Stimulated activated CD4-positive, alpha-beta T cell treated with anti-CD3 and anti-CD28 coated beads, Interleukin-15, amount 100 ng/mL, for 24 hours (primary cell): Measurements from ENCODE around the gene GALR1.
A peak's percentile ranks its signal among the peaks of the same experiment; 100 is the strongest.
"Not testable (repeated sequence)": the region's sequence is repeated elsewhere in the genome, so short reads cannot be mapped to it uniquely, and the experiment has no call there.

Experiments used
- DNase-seq: peaks from one replicate; pipeline ENCODE4 v3.0.0-alpha.2; 2020

Gene GALR1

DNA sequence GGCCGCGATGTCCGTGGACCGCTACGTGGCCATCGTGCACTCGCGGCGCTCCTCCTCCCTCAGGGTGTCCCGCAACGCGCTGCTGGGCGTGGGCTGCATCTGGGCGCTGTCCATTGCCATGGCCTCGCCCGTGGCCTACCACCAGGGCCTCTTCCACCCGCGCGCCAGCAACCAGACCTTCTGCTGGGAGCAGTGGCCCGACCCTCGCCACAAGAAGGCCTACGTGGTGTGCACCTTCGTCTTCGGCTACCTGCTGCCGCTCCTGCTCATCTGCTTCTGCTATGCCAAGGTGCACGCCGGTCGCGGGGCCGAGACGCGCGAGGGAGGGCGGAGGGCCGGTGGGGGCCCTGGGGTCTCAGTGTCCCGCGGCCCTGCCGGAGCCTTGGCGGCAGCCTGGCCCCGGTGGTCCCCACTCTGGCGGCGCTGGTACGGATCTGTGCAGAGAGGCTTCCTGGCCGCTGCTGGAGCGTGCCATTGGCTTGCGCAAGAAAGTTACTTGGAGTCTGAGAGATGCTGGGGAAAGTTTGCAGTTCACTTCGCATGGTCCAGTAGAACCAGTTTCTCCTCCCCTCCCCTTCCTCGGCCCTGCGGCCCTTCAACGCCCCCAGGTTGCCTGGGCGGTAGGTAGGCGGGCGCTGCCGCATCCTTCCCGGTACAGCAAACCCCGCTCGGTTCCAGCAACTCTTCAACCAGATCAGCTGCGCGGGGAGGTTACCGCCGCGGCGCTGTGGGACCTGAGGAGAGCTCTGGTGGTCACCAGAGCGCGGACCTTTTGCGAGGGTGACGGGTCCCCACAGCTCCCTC is 1.5 kb downstream of the GALR1 start:
- peak; percentile 9 for DNase-seq

DNA sequence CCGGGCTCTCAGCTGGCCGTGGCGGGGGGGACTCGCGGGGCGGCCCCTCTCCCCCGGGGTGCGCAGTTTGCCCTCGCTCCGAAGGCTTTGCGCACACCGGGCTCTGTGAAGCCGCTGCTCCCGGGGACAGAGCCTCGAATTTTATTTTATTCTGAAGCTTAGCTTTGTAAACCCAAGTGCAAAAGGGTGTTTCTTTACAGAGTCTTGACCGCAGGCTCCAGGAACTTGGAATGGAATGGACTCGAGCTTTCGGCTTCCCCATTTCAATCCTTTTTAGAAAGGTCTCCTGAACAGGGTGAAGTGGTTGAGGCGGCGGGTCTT is 2.0 kb downstream of the GALR1 start:
- DNase-seq: no peak

DNA sequence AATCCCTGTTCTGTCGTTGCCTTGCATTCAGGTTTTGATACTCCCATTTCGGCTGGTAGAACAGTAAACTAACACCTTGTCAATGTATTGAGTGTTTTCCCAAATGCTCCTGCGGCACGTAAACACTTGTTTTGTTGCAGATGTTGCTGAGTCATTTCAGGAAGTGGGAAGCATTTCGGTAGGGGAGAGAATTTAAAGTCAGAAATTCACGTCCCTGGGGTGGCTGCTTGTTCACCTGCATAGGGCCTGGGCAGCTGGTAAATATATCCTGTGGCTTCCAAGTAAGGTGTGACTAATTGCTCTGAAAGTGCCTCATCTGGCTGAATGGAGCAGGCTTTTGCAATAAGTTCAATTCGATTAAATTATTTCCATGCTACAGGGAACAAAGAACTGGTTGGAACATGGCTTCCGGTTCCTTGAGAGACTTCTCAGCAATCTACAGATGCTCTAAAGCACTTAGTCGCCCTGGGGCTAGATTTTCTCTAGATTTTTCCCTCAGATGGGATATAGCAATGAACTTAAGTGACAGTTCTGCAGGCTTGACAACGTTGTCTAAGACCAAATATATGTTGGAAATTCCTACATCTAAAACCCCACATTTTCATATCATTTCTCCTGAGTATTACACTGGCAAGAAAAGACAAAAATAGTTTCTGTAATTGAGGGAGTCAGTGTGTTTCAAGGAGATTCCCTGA is 5.2 kb downstream of the GALR1 start:
- no peak for DNase-seq

DNA sequence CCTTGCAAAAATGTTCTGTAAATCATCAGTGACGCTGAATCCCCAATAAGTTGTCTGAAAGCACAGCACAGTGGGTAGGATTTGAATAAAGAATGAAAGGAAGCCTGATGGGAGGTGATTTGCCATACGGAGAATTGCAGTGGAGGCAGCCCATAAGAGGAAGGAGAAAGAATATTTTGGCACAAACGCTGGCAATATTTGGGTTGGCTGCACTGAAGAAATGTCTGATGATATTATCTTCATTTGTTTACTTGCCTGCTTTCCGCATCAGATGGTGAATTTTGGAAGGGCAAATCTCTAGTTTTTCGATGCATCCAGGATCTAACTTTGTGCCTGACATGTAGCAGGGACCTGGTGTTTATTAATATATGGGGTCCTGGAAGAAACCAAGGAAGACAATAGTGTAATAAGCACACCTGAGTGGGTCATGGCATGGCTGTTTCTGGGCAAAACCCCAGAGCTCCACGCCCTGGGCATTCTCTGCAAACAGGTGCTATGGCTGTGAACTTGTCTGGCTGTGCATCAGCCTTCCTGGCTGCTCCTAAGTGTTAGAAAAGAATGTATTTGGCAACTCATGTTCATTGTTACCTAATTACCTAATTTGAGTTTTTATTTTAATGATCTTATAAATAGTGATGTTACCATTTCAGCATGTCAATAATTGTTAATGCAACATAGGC is 5.9 kb downstream of the GALR1 start:
- no peak for DNase-seq

DNA sequence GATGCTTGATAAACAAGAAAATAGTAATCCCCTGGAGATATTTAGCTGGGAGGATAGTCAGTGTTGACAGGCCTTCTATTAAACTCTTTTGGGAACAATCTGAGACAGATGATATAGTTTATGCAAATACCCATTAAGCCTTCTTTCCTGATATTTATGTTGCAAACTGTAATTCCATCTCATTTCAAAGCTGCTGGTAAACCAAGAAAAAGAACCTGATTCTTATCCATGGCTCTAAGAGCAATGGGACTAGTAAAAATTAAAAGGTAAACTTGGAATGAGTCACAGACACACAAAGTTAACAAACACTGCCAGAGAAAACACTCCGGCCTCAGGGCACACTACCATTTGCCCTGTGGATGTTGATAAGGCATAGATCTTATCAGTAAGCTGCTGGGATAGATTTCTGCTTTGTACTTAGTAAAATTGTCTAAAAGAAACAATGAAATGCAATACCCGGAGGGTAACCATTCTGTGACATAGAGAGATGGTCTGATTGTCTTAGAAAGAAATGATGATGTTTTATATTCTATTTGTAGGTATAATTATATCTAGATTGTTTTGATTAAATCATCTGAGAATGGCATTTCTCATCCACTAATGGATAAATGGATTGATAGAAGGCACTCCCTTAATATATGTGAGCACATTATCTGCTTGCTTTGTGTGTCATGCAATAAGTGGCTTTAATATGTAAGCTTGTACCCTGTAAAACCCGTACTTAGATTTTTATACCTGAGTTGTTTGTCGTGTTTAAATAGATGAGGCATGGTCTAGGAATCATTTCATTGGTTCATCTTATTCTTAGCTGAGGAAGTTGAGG is 13.2 kb downstream of the GALR1 start:
- no peak for DNase-seq

DNA sequence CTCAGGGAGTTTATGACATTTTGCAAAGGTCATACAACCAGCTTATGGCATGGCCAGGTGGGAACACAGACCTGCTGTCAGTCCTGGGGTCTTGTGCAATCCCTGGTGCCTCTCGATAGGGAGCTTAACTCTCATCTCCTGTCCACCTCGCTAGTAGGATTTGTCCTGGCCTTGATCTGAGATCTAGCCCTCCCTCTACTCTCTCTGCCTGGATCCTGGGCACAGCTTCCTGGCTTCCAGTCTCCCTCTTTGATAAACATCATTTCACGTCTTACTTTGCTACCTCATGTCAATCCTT is 13.8 kb downstream of the GALR1 start:
- no peak for DNase-seq

DNA sequence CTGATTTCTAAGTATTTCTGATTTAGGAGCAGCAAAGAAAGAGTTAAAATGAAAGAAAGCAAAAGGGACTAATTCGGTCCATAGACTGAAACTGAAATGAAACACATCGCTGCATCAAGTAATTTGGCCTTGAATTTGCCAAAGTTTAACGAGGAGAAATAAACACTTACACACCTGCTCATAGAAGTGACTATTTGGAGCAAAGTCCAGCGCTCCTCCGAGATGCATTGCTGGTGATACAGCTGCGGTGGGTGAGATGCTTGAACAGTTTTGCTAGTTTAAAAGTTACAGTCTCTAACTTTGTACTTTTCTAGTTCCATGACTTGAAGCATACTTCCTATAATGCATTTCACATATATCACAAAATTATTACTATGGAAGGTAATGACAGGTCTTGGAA is 18.3 kb downstream of the GALR1 start:
- DNase-seq: no peak

DNA sequence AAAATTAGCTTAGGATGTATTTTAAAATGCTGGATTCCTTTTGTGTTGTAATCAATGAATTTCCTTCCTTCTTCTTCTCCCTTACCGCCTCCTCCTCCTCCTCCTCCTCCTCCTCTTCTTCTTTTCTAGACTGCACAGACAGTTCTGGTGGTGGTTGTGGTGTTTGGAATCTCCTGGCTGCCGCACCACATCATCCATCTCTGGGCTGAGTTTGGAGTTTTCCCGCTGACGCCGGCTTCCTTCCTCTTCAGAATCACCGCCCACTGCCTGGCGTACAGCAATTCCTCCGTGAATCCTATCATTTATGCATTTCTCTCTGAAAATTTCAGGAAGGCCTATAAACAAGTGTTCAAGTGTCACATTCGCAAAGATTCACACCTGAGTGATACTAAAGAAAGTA is 18.8 kb downstream of the GALR1 start:
- DNase-seq: no peak

DNA sequence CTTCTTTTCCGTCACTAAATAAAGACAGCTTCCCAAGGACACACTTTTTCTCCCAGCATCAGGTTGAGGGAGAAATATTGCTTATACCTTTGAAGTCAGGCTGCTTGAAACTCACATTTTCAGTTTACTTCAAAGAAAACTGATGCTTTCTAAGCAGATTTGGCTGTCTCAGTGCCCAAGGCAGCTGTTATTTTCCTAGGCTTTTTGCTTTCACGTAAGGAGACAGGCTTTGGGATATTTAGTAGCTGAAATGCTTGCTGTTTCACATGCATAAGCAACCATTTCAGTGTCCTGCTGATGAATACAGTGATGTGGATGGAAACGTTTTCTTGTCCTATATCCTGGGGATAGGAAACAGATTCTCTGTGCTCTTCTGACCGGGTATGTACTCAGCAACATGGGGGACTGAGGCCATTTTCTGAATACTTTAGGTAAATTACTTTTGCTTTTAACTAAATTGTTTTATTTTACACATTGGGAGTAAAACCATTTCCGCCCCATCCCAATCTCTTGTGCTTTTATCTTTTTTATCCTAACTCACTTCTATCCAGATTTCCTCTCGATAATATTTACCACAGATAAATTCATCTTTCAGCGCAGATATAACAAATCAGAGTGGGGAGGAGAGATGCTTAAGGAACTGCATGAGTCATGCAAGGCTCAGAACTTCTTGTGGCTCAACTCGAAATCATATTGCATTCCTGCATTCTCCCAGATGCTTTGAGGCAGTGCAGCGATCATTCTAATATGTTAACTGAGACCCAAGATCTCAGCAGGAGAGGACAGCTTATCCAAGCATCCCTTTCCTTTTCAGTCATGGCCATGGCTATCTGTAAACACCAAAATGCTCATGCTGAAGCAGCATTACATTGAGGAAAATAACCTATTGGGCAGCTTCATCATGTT is 22.2 kb downstream of the GALR1 start:
- no peak for DNase-seq

DNA sequence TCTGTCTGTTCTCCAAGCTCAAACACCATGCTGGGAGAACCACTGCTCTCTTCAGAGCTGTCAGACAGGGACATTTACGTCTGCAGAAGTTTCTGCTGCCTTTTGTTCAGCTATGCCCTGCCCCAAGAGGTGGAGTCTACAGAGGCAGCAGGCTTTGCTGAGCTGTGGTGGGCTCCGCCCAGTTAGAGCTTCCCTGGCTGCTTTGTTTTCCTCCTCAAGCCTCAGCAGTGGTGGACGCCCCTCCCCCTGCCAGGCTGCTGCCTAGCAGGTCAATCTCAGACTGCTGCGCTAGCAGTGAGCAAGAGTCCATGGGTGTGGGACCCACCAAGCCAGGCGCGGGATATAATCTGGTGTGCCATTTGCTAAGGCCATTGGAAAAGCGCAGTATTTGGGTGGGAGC is 41.2 kb downstream of the GALR1 start:
- DNase-seq: not testable (repeated sequence)

DNA sequence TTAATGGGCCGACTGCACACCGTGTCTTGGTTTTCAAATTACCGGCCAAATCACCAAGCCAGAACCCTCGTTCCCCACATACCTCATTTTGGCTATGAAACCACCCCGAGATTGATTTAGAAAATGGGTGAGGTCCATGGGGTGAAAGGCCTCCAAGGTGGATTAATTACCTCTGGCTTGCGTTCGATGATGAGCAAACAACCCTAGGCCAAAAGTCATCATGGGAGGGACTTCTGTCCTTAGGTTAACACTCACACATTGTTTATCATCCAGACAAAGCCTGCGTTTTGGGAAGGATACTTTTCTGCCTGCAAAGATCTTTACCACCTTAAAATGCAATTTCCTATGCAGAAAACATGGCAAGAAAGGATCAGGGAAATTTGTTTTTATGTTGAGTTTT is 48.5 kb downstream of the GALR1 start:
- DNase-seq: no peak

DNA sequence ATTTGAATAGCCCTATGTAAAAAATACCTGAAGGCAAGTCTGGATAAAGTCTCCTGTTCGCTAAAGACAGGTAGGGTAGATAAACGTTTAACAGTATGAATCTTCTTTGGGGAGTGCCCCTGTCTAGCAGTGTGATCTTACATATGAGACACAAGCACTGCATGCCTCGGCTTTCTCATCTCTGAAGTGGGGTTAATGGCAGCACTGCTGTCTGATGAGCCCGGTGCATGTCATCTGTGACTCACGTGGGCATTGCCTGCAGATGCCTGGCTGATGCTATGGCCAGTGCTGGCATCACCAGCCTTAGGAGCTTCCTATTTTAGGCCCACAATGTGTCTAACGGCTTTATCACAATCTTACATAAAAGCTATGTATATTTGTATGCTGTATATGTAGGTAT is 50.1 kb downstream of the GALR1 start:
- no peak for DNase-seq

DNA sequence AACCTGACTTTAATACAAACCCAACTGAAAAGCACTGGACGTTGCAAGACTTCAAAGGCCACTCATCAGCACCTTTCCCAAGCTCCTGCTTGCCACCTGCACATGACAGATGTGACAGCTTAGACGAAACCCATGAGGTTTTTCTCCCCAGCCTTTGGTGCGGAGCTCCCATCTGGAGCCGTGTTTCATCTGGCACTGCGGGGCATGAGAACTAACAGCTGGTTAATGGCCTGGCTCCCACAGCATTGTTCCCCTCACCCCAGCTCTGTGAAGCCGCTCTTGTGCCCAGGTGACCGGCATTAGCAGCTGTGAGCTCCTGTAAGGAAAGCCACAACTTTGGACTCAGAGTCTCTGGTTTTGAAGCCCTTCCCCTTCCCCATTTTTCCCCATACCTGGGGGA is 50.9 kb downstream of the GALR1 start:
- no peak for DNase-seq

DNA sequence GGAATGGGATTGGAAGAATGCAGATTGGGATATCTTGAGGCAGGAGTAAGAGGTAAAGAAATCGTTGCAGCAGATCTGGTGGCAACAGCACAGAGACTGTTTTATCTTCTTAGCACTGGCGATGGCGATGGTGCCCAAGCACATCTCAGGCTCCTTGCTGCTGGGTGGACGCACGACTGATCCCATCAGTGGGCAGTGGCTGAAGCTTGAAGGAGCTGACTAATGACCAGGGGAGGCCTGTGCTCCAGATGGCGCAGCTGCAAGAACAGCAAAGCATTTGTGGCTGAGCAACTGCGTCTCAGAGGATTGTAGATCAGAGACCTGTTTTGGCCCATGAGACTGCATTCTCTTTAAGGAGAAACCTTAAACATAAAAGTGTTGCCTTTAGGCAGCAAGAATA is 54.6 kb downstream of the GALR1 start:
- no peak for DNase-seq

DNA sequence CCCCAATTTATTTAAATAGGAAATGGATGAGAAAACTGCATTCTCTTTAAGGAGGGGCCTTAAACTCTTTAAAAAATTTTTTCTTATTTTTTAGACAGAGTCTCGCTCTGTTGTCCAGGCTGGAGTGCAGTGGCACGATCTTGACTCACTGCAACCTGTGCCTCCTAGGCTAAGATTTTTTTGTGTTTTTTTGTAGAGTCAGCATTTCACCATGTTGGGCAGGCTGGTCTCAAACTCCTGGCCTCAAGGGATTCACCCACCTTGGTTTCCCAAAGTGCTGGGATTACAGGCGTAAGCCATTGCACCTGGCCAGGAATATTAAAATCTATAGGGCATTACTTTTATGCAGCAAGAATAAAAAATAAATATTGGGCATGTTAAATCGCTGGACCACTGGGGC is 56.0 kb downstream of the GALR1 start:
- no peak for DNase-seq

DNA sequence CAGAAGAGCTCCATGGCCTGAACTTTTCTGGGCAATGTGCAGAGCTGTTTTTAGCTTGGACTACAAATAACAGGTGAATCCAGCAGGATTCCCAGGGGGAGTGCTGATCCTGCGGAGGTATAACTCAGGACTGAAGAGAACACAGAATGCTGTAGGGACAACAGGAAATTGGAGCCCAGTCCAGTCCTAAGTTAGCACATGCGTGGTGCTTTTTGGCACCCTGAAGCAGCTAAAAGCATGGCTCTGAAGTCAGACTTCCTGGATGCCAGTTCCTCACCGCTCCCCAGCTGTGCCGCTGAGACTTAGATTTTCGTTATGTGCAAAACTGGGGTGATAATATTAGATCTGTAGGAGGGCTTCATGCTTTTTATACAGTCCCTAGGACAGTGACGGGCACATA is 58.6 kb downstream of the GALR1 start:
- DNase-seq: no peak

DNA sequence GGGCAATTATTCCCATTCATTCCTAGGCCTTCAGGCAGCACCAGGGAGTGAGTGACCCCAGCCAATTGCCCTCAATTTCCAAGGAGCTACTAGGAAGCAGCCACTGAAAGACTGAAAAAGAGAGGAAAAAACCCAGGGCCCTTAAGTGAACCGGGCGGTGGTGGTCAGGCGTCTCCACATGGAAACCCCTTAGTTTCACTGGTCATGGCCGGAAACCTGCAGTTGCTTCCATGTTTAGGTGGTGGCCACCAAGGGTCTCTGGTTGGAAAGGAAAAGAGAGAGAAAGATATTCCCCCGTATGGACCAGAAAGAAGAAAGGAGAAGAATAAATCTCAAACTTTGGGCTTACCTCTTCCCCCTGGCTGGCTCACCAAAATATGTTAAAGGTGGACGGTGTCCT is 64.9 kb downstream of the GALR1 start:
- DNase-seq: no peak

DNA sequence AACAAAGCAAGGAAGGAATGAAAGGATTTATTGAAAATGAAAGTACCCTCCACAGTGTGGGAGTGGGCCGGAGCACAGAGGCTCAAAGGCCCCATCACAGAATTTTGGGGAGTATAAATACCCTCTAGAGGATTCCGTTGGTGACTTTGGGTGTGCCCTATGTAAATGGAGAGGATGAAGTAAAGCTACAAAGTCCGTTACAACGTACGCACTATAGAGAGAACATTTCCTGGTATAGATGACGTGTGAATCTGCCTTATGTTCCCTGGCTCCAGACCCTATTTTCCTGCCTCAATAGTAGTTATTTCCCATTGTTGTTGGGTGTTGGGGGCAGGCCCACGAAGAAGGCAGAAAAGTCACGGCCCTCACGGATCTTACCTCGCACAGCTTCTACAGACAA is 65.3 kb downstream of the GALR1 start:
- DNase-seq: no peak

DNA sequence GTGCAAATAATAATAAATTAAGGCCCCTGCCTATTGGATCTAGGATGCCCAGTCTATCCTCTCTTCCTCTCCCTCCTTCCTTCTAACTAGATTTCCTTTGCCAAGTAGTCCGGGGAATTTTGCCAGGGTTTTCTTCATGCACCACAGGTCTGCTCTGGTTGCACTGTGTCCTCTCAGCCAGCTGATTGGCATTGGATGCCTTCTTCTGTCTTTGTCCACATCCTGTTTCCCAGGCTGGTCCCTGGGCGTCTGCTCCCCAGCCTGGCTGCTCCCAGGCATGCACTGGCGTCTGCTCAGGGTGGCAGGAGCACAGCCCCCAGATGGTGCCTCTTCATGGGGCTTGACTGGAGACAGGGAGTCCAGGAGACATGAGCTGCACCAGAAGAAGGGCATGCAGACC is 66.4 kb downstream of the GALR1 start:
- DNase-seq: no peak

DNA sequence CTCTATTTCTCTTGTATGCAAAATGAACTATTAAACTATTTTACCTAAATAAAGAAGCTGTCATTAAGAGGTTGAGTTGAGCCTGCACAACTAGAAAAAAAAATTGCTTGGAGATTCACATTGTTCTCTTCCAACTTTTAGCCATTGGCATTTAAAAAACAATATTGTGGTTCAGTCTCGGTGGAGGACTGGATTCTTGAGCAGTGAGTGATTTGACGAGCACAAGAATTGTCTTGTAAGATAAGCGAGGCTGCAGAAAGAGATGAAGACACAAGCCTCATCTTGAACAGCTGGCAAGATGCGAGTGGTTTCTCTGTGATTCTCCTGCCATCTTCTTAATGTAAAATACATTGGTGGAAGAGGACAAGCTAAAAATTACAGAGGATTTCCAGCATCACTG is 67.0 kb downstream of the GALR1 start:
- DNase-seq: no peak

DNA sequence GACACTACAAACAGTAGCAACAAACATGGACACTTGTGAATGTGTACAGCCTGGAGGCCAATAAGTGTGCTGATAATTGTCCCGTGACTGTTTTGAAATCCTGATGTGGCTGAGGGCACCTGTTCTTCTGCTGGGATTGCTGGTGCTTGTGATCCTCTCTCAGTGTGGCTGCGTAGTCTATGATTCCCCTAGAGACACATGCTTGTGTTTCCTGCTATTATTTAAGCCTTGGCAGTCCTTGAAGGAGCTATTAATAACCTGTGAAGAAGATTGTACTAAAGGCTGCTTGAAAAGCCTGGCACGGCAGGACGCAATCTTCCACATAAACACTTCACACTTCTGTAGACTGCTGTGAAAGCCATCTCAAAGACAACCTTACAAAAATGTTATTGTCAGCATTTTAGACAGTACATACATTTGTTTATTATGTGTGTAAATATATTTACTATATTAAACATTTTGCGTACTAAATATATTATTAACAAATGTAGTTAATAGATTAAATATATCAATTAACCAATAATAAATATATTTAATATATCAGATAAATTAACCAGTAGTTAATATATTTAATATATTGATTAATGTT is 71.4 kb downstream of the GALR1 start:
- no peak for DNase-seq
